HCT116 (cell line): Measurements from ENCODE around the gene SNX20. TPM values are rescaled to one million over a fixed set of nuclear protein-coding genes. Genes with fewer than 3 reads are reported as not detected.

Experiments
- ATAC-seq: fragments of 200-7000 bp; cut with Tn5 transposase; 2 replicates; pipeline ENCODE4 v1.9.1; 2020; ENCODE audit warnings: mild to moderate bottlenecking, moderate library complexity
- BruUV-seq: library from RNA; stranded (reverse); fragments of 400-500 nt; replicated peaks from 2 replicates; lab custom pipeline; 2021; lab: Mats Ljungman, UMichigan
- CTCF ChIA-PET: fragments of 300-600 bp; sonication (Branson Sonifier 250); formaldehyde crosslinking; loops from one replicate; lab custom pipeline; 2021; ENCODE audit warnings: antibody characterized with exemption; lab: Charles Lee
- POLR2A ChIA-PET: fragments of 300-600, 350-600 bp; sonication (Branson Sonifier 250); formaldehyde crosslinking; loops from one replicate; lab custom pipeline; 2021; ENCODE audit warnings: antibody characterized with exemption; lab: Charles Lee
- RAD21 ChIA-PET, 2 experiments: fragments of 300-600 bp; sonication (Branson Sonifier 250); formaldehyde crosslinking; loops; one replicate each; lab custom pipeline; 2023; ENCODE audit warnings: low total read pairs in 2 of 2; ENCODE audit not compliant: uncharacterized antibody in 2 of 2, unreplicated experiment in 2 of 2, low non-redundant PET in 1 of 2; lab: Charles Lee
- DNase-seq: peaks from one replicate; pipeline ENCODE4 v3.0.0-alpha.2; 2010; ENCODE audit warnings: low read depth, low spot score
- H2AFZ ChIP-seq: fragments of 200-600 bp; shearing (Covaris generic), sonication (generic); 2 replicates; pipeline ENCODE4 v1.6.1; 2017; ENCODE audit warnings: low read depth, mixed run types, mixed read lengths, antibody characterized with exemption, low read length; ENCODE audit not compliant: poor library complexity, severe bottlenecking
- H3K27ac ChIP-seq: 2 replicates; pipeline ENCODE4 v1.5.1; 2012; ENCODE audit warnings: low read depth, low read length
- H3K27me3 ChIP-seq: fragments of 200-600 bp; sonication (generic); 2 replicates; pipeline ENCODE4 v1.6.1; 2016; ENCODE audit warnings: mixed run types, low read length, mixed read lengths; ENCODE audit not compliant: insufficient read depth
- H3K36me3 ChIP-seq, 2 experiments: fragments of 200-500 bp in 1 of 2; fragments of 200-600 bp in 1 of 2; sonication (Bioruptor generic) in 1 of 2; sonication (generic) in 1 of 2; 2 replicates each; pipeline versions ENCODE4 v1.5.1 to v1.6.1; 2014 to 2016; ENCODE audit warnings: low read length in 2 of 2, inconsistent platforms in 1 of 2, mixed read lengths in 1 of 2, mixed run types in 1 of 2; ENCODE audit not compliant: insufficient read depth in 2 of 2, control insufficient read depth in 1 of 2
- H3K4me1 ChIP-seq, 2 experiments: fragments of 200-600 bp in 1 of 2; sonication (generic) in 1 of 2; 2 replicates each; pipeline versions ENCODE4 v1.5.1 to v1.6.1; 2012 to 2017; ENCODE audit warnings: low read length in 2 of 2, inconsistent platforms in 1 of 2, mild to moderate bottlenecking in 1 of 2, mixed read lengths in 1 of 2, mixed run types in 1 of 2, moderate library complexity in 1 of 2; ENCODE audit not compliant: insufficient read depth in 2 of 2, control insufficient read depth in 1 of 2
- H3K4me2 ChIP-seq: fragments of 200-600 bp; sonication (generic); 2 replicates; pipeline ENCODE4 v1.6.1; 2017; ENCODE audit warnings: mixed run types, low read length, mixed read lengths
- H3K4me3 ChIP-seq, 2 experiments: fragments of 200-600 bp in 1 of 2; sonication (generic) in 1 of 2; replicated peaks in 1 of 2; 2 replicates each; pipeline ENCODE4 v1.5.1; 2011 to 2016; ENCODE audit warnings: low read length in 2 of 2, control low read depth in 1 of 2, low read depth in 1 of 2, mild to moderate bottlenecking in 1 of 2, mixed read lengths in 1 of 2, mixed run types in 1 of 2
- H3K79me2 ChIP-seq: fragments of 200-600 bp; sonication (generic); 2 replicates; pipeline ENCODE4 v1.6.1; 2017; ENCODE audit warnings: mild to moderate bottlenecking, mixed run types, low read length, moderate library complexity, mixed read lengths; ENCODE audit not compliant: insufficient read depth
- H3K9ac ChIP-seq: fragments of 200-600 bp; sonication (generic); 2 replicates; pipeline ENCODE4 v1.6.1; 2016; ENCODE audit warnings: low read length, mixed read lengths
- H3K9me2 ChIP-seq: fragments of 200-600 bp; sonication (generic), shearing (Covaris generic); 2 replicates; pipeline ENCODE4 v1.6.1; 2017; ENCODE audit warnings: mixed run types, mild to moderate bottlenecking, moderate library complexity; ENCODE audit not compliant: insufficient read depth
- H3K9me3 ChIP-seq, 2 experiments: fragments of 200-500 bp in 1 of 2; fragments of 200-600 bp in 1 of 2; sonication (Bioruptor generic) in 1 of 2; sonication (generic) in 1 of 2; 2 replicates each; pipeline ENCODE4 v1.6.1; 2014 to 2017; ENCODE audit warnings: low read length in 2 of 2, mixed read lengths in 2 of 2, inconsistent platforms in 1 of 2, low read depth in 1 of 2, mild to moderate bottlenecking in 1 of 2, mixed run types in 1 of 2, moderate library complexity in 1 of 2; ENCODE audit not compliant: control insufficient read depth in 1 of 2, insufficient read depth in 1 of 2
- H4K20me1 ChIP-seq: fragments of 200-600 bp; sonication (generic), shearing (Covaris generic); 2 replicates; pipeline ENCODE4 v1.6.1; 2017; ENCODE audit warnings: mixed run types, mild to moderate bottlenecking, moderate library complexity; ENCODE audit not compliant: insufficient read depth
- ATF3 ChIP-seq: IDR thresholded peaks from 2 replicates; pipeline ENCODE4 v1.6.1; 2012
- CBX3 ChIP-seq: IDR thresholded peaks from 2 replicates; pipeline ENCODE4 v1.6.1; 2012; ENCODE audit warnings: low read depth
- ELF1 ChIP-seq: IDR thresholded peaks from 2 replicates; pipeline ENCODE4 v1.6.1; 2012; ENCODE audit warnings: low read depth, borderline replicate concordance
- EZH2 ChIP-seq: fragments of 200-600 bp; sonication (generic); IDR thresholded peaks from 2 replicates; pipeline ENCODE4 v1.6.1; 2017; ENCODE audit warnings: antibody characterized with exemption, mixed run types
- EZH2phosphoT487 ChIP-seq: fragments of 200-600 bp; IDR thresholded peaks from 2 replicates; pipeline ENCODE4 v1.6.1; 2018; ENCODE audit warnings: antibody characterized with exemption, borderline replicate concordance
- POLR2AphosphoS5 ChIP-seq: IDR thresholded peaks from 2 replicates; pipeline ENCODE4 v1.6.1; 2011; ENCODE audit warnings: mild to moderate bottlenecking, low read depth, low read length, moderate library complexity
- RAD21 ChIP-seq: IDR thresholded peaks from 2 replicates; pipeline ENCODE4 v1.6.1; 2012; ENCODE audit warnings: low read depth, mild to moderate bottlenecking
- SP1 ChIP-seq: IDR thresholded peaks from 2 replicates; pipeline ENCODE4 v1.6.1; 2012; ENCODE audit warnings: low read depth
- SRF ChIP-seq: IDR thresholded peaks from 2 replicates; pipeline ENCODE4 v1.6.1; 2012; ENCODE audit warnings: low read depth
- ZBTB33 ChIP-seq: IDR thresholded peaks from 2 replicates; pipeline ENCODE4 v1.6.1; 2011; ENCODE audit warnings: mild to moderate bottlenecking, low read length, moderate library complexity; ENCODE audit not compliant: insufficient replicate concordance; ENCODE audit errors: extremely low read depth
- ZFX ChIP-seq: fragments of 450-650 bp; IDR thresholded peaks from 2 replicates; pipeline ENCODE4 v1.6.1; 2017
- intact Hi-C: fragments of 100-400 bp; cut with micrococcal nuclease; formaldehyde crosslinking; loops from 2 replicates; pipeline ENCODE4 v1.10.0; 2022
- total RNA-seq: library from RNA; stranded (reverse); gene quantifications from one replicate; pipeline ENCODE4 v1.2.1, GENCODE V29; 2021; ENCODE audit not compliant: unreplicated experiment

Gene SNX20
- total RNA-seq, 1 experiment from 2014 or later = 0.07 TPM

- RAD21 ChIA-PET = no interaction called here
- ATAC-seq (no peak), DNase-seq (no peak)
- Histone ChIP-seq H3K27me3 (no peaks in the 10 kb centered on the region), H3K4me3 (no peak overlapping the region), H3K4me1 (peaks cover 18 to 34% of the 10 kb centered on the region in 2 experiments), H2AFZ (no peak overlapping the region), H3K9me3 (no peaks in the 10 kb centered on the region), H3K27ac (peak overlapping the region; percentile 41; the same call in 1 of the 2 replicates), H3K9me2 (no peaks in the 10 kb centered on the region)
- POLR2A ChIA-PET = no interaction called here
- CTCF ChIA-PET = interaction anchor here (0.7 kb wide), 1 partner anchor 109 kb away, joined by 6 read pairs; no protein-coding TSS in a partner anchor
- no TSS peak for BruUV-seq
- intact Hi-C loops = no loop called here
- TF ChIP-seq RAD21 (no peak), CBX3 (no peak), ZFX (no peak), ELF1 (no peak), ATF3 (no peak), POLR2AphosphoS5 (no peak), EZH2phosphoT487 (no peak), SP1 (no peak), SRF (no peak), ZBTB33 (no peak), EZH2 (no peak)
- TF ChIP-seq, all 23 proteins: peak for 0
- peak overlapping the region; percentile 70; the same call in 1 of the 2 replicates for H3K4me2 ChIP-seq
- no peaks in the 10 kb centered on the region for H4K20me1 ChIP-seq
- no peaks in the 10 kb centered on the region for H3K36me3 ChIP-seq
- H3K79me2 ChIP-seq = no peaks in the 10 kb centered on the region
- no peak overlapping the region for H3K9ac ChIP-seq
These were observed 16.3 kb upstream of the SNX20 start for GRCh38 chr16:50697421-50697715.
